GM12878 (cell line): Measurements from ENCODE around the gene NOP56. TPM values are rescaled to one million over a fixed set of nuclear protein-coding genes. Genes with fewer than 3 reads are reported as not detected.

Experiments used
- ATAC-seq: fragments of 200-7000 bp; cut with Tn5 transposase; 3 replicates; pipeline ENCODE4 v1.9.1; 2020; ENCODE audit warnings: mild to moderate bottlenecking, moderate library complexity
- BruUV-seq: library from RNA; stranded (reverse); fragments of 400-500 nt; replicated peaks from 2 replicates; lab custom pipeline; 2021; lab: Mats Ljungman, UMichigan
- CTCF ChIA-PET: fragments of 300-600 bp; sonication (Branson Sonifier 250); formaldehyde crosslinking; extraction: SDS; loops from one replicate; lab custom pipeline; 2021; ENCODE audit warnings: inconsistent platforms; lab: Yijun Ruan, JAX
- POLR2A ChIA-PET: fragments of 350-600 bp; formaldehyde crosslinking; extraction: SDS; loops from one replicate; lab custom pipeline; 2021; ENCODE audit warnings: inconsistent platforms; lab: Charles Lee
- RAD21 ChIA-PET: fragments of 300-600 bp; sonication (Branson Sonifier 250); formaldehyde crosslinking; loops from one replicate; lab custom pipeline; 2023; ENCODE audit warnings: antibody characterized with exemption; ENCODE audit not compliant: unreplicated experiment; lab: Charles Lee
- SMC1A ChIA-PET: fragments of 300-600 bp; sonication (Branson Sonifier 250); formaldehyde crosslinking; loops from one replicate; lab custom pipeline; 2023; ENCODE audit not compliant: unreplicated experiment, uncharacterized antibody; lab: Charles Lee
- DNase-seq: peaks from one replicate; pipeline ENCODE4 v3.0.0-alpha.2; 2011; ENCODE audit warnings: low read depth, low spot score
- FAIRE-seq: peaks from 3 replicates; lab custom pipeline; 2011; peaks lifted over from hg19 to GRCh38; lab: Jason Lieb, UNC
- H2AFZ ChIP-seq: 2 replicates; pipeline ENCODE4 v1.6.0; 2011; ENCODE audit warnings: low read depth, low read length, control low read depth; ENCODE audit not compliant: control insufficient read depth
- H3K27ac ChIP-seq: 2 replicates; pipeline ENCODE4 v1.5.1; 2011; ENCODE audit warnings: control low read depth; ENCODE audit not compliant: control insufficient read depth, insufficient read depth
- H3K27me3 ChIP-seq, 2 experiments: replicated peaks in 1 of 2; 2 replicates each; pipeline versions ENCODE4 v1.6.0 to v1.6.1; 2011; ENCODE audit warnings: low read length in 1 of 2; ENCODE audit not compliant: control insufficient read depth in 2 of 2, insufficient read depth in 2 of 2
- H3K36me3 ChIP-seq, 2 experiments: 2 replicates each; pipeline ENCODE4 v1.5.1; 2011; ENCODE audit warnings: low read length in 1 of 2; ENCODE audit not compliant: control insufficient read depth in 2 of 2, insufficient read depth in 2 of 2
- H3K4me1 ChIP-seq: 2 replicates; pipeline ENCODE4 v1.6.1; 2011; ENCODE audit warnings: mild to moderate bottlenecking, low read length, moderate library complexity, mixed read lengths; ENCODE audit not compliant: control insufficient read depth, insufficient read depth
- H3K4me2 ChIP-seq: 2 replicates; pipeline ENCODE4 v1.6.0; 2011; ENCODE audit warnings: control low read depth; ENCODE audit not compliant: control insufficient read depth, insufficient read depth
- H3K4me3 ChIP-seq: fragments of 200-600 bp; sonication (generic); 2 replicates; pipeline ENCODE4 v1.5.1; 2016
- H3K79me2 ChIP-seq: 2 replicates; pipeline ENCODE4 v1.6.0; 2011; ENCODE audit warnings: low read length; ENCODE audit not compliant: control insufficient read depth, insufficient read depth
- H3K9ac ChIP-seq: 2 replicates; pipeline ENCODE4 v1.8.0; 2011; ENCODE audit warnings: low read length, control low read depth, mixed read lengths; ENCODE audit not compliant: control insufficient read depth, insufficient read depth
- H3K9me3 ChIP-seq: replicated peaks from 3 replicates; pipeline ENCODE4 v1.5.1; 2011; ENCODE audit warnings: mild to moderate bottlenecking, low read length; ENCODE audit not compliant: control insufficient read depth, insufficient read depth
- H4K20me1 ChIP-seq: 2 replicates; pipeline ENCODE4 v1.6.0; 2011; ENCODE audit not compliant: control insufficient read depth, insufficient read depth
- GATAD2B ChIP-seq: fragments of 450-650 bp; conservative IDR thresholded peaks from 2 replicates; pipeline ENCODE4 v1.6.1; 2017; ENCODE audit warnings: low read depth, mild to moderate bottlenecking, moderate library complexity
- HCFC1 ChIP-seq: fragments of 150-350 bp; IDR thresholded peaks from 2 replicates; pipeline ENCODE4 v1.6.1; 2014; ENCODE audit warnings: low read length
- IKZF2 ChIP-seq, 2 experiments: fragments of 450-650 bp; IDR thresholded peaks; 2 replicates each; pipeline ENCODE4 v1.6.1; 2017; ENCODE audit warnings: mild to moderate bottlenecking in 2 of 2, moderate library complexity in 2 of 2
- JUNB ChIP-seq: IDR thresholded peaks from 2 replicates; pipeline ENCODE4 v1.6.1; 2016; ENCODE audit warnings: antibody characterized with exemption, mild to moderate bottlenecking
- KDM1A ChIP-seq: fragments of 200-600 bp; sonication (generic); IDR thresholded peaks from 2 replicates; pipeline ENCODE4 v1.6.1; 2016; ENCODE audit warnings: borderline replicate concordance
- MEF2B ChIP-seq: fragments of 450-650 bp; IDR thresholded peaks from 2 replicates; pipeline ENCODE4 v1.6.1; 2018; ENCODE audit warnings: mild to moderate bottlenecking, moderate library complexity; ENCODE audit not compliant: partially characterized antibody, poor library complexity, severe bottlenecking
- MLLT1 ChIP-seq: fragments of 450-650 bp; IDR thresholded peaks from 2 replicates; pipeline ENCODE4 v1.6.1; 2016; ENCODE audit warnings: mild to moderate bottlenecking
- PAX5 ChIP-seq: IDR thresholded peaks from 2 replicates; pipeline ENCODE4 v1.6.1; 2011; ENCODE audit warnings: low read depth, low read length, borderline replicate concordance
- POLR2A ChIP-seq: IDR thresholded peaks from 2 replicates; pipeline ENCODE4 v1.6.1; 2011; ENCODE audit warnings: low read depth, mild to moderate bottlenecking, low read length
- RB1 ChIP-seq: fragments of 450-650 bp; formaldehyde crosslinking; IDR thresholded peaks from 2 replicates; pipeline ENCODE4 v1.6.1; 2017; ENCODE audit warnings: mild to moderate bottlenecking, borderline replicate concordance
- RELB ChIP-seq: fragments of 450-650 bp; IDR thresholded peaks from 2 replicates; pipeline ENCODE4 v1.6.1; 2017; ENCODE audit warnings: low read depth, mild to moderate bottlenecking, moderate library complexity
- SIN3A ChIP-seq: IDR thresholded peaks from 2 replicates; pipeline ENCODE4 v1.6.1; 2012; ENCODE audit warnings: low read depth, low read length, improper control_type of control experiment
- TARDBP ChIP-seq: IDR thresholded peaks from 2 replicates; pipeline ENCODE4 v1.6.1; 2016; ENCODE audit warnings: borderline replicate concordance
- TBL1XR1 ChIP-seq: IDR thresholded peaks from 2 replicates; pipeline ENCODE4 v1.6.1; 2012; ENCODE audit warnings: low read depth, low read length, improper control_type of control experiment
- TCF7 ChIP-seq: IDR thresholded peaks from 2 replicates; pipeline ENCODE4 v1.6.1; 2014; ENCODE audit warnings: antibody characterized with exemption, borderline replicate concordance
- YY1 ChIP-seq: IDR thresholded peaks from 2 replicates; pipeline ENCODE4 v1.6.1; 2011; ENCODE audit warnings: low read depth, mild to moderate bottlenecking, low read length
- WGBS: methylation state at CpG from one replicate; pipeline ENCODE4 v1.1.6; 2016; ENCODE audit warnings: low lambda C conversion rate; ENCODE audit not compliant: insufficient replicate concordance, insufficient coverage; ENCODE audit errors: missing lambda C conversion rate; 5-methylcytosine and 5-hydroxymethylcytosine counted together
- in situ Hi-C: fragments of 300-500 bp; cut with MboI; formaldehyde crosslinking; loops from 9 replicates; pipeline ENCODE4 v1.14.3; 2018; ENCODE audit warnings: mixed read lengths
- intact Hi-C: fragments of 100-400 bp; cut with micrococcal nuclease; formaldehyde crosslinking; loops from one replicate; pipeline ENCODE4 v1.14.2; 2022; ENCODE audit not compliant: unreplicated experiment
- polyA plus RNA-seq, 11 experiments: library from polyadenylated mRNA; depleted of rRNA in 4 of 11; unstranded in 6 of 11; stranded (reverse) in 5 of 11; fragments of >200 nt; fragmentation: Nextera tagmentation in 4 of 11; fragmentation: Illumina TruSeq in 1 of 11; extraction: Ambion mirVana in 4 of 11; extraction: Trizol in 1 of 11; gene quantifications; 1 replicate in 1 of 11; 2 replicates in 10 of 11; pipeline versions ENCODE4 v1.2.1 to v1.2.3, GENCODE V29; 2011 to 2016; ENCODE audit warnings: inconsistent platforms in 2 of 11, missing spikeins in 2 of 11, low read depth in 1 of 11
- total RNA-seq, 4 experiments: library from RNA; depleted of rRNA in 3 of 4; stranded (reverse); fragments of >200 nt in 3 of 4; fragmentation: Illumina TruSeq in 1 of 4; extraction: Trizol in 1 of 4; gene quantifications; 2 replicates each; pipeline versions ENCODE4 v1.2.1 to v1.2.3, GENCODE V29; 2013 to 2021

The NOP56 gene
- total and polyA plus RNA-seq, 10 of the 15 experiments (the other 5 are each of a cell fraction or from before 2014, with no cell fraction given), result 254 to 550 (median 464) TPM

DNA sequence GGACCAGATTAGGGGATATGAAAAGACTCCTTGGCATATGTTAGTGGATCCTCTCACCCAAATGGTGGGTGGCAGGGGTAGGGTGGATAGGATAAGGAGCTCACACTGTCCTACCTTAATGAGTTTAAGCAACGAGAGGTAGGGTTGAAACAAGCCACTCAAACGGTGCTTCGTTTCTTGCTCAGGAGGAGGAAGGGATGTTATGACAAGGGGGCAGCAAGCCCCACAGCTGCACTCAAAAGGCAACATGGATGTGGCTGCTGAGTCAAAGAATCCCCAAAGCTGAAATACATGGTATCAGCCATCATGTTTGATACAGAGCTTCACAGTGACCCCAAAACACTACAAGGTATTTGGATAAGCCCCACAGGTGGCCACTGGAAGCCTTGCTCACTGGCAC lies 20.0 kb downstream of the NOP56 start:
- ATAC-seq, result no peak
- 0% methylated on average over 3 of the region's 3 CpGs for WGBS
- ChIA-PET SMC1A (no interaction called here), RAD21 (interaction anchor here (0.6 kb wide), 1 partner anchor 22 kb away, joined by 3 read pairs; no protein-coding TSS in a partner anchor), CTCF (interaction anchor here (0.9 to 1.7 kb wide), 3 partner anchors 21 to 251 kb away, joined by 3 to 5 read pairs (median 5); no protein-coding TSS in a partner anchor), POLR2A (no interaction called here)
- Histone ChIP-seq H3K9me3 (no peaks in the 10 kb centered on the region), H3K27ac (no peak overlapping the region), H3K79me2 (no peaks in the 10 kb centered on the region), H3K4me2 (no peak overlapping the region), H3K4me1 (no peaks in the 10 kb centered on the region), H3K9ac (no peak overlapping the region), H3K36me3 (no peaks in the 10 kb centered on the region), H4K20me1 (no peaks in the 10 kb centered on the region), H3K4me3 (no peak overlapping the region), H3K27me3 (peaks cover 0 to 5% of the 10 kb centered on the region in 2 experiments; a peak in 2 of 4 replicates), H2AFZ (no peak overlapping the region)
- no peak for DNase-seq
- in situ Hi-C loops, result no loop called here
- intact Hi-C loops, result no loop called here
- no peak for TF ChIP-seq GATAD2B
- no peak for TF ChIP-seq JUNB
- no peak for TF ChIP-seq POLR2A
- TF ChIP-seq RELB, result no peak
- TF ChIP-seq MLLT1, result no peak
- TF ChIP-seq HCFC1, result no peak
- TF ChIP-seq SIN3A, result no peak
- TF ChIP-seq MEF2B, result no peak
- no peak for TF ChIP-seq YY1
- no peak for TF ChIP-seq PAX5
- TF ChIP-seq TCF7, result no peak
- no peak for TF ChIP-seq RB1
- TF ChIP-seq TBL1XR1, result no peak
- no peak for TF ChIP-seq KDM1A
- TF ChIP-seq IKZF2 (IDR thresholded peaks at IDR 0.05), result no peak
- TF ChIP-seq TARDBP, result no peak
- BruUV-seq, result no TSS peak
- FAIRE-seq, result no peak
